SK-N-SH treated with all-trans-retinoic acid at 6 μM for 48 hours (cell line): ENCODE data around the gene TSPAN14.

Experiments
- ATAC-seq: fragments of 200-7000 bp; cut with Tn5 transposase; 3 replicates; pipeline ENCODE4 v1.9.1; 2020; ENCODE audit warnings: mild to moderate bottlenecking, moderate library complexity
- ARNTL ChIP-seq: fragments of 450-650 bp; formaldehyde crosslinking; IDR thresholded peaks from 2 replicates; pipeline ENCODE4 v1.5.0; 2020; ENCODE audit warnings: low read depth, mild to moderate bottlenecking, moderate library complexity, borderline replicate concordance
- BACH2 ChIP-seq: fragments of 250-450 bp; sonication (Bioruptor Pico); IDR thresholded peaks from 2 replicates; pipeline ENCODE4 v1.9.0; 2021; ENCODE audit warnings: mild to moderate bottlenecking, borderline replicate concordance
- CSDC2 ChIP-seq: fragments of 250-450 bp; sonication (Bioruptor Pico); IDR thresholded peaks from 2 replicates; pipeline ENCODE4 v1.5.0; 2020; ENCODE audit warnings: mild to moderate bottlenecking, moderate library complexity
- CSRNP3 ChIP-seq: fragments of 250-450 bp; sonication (Bioruptor Pico); IDR thresholded peaks from 2 replicates; pipeline ENCODE4 v1.5.1; 2021; ENCODE audit warnings: mild to moderate bottlenecking, moderate library complexity
- ESRRG ChIP-seq: fragments of 250-450 bp; sonication (Bioruptor Pico); IDR thresholded peaks from 2 replicates; pipeline ENCODE4 v1.6.1; 2021; ENCODE audit warnings: mild to moderate bottlenecking
- GLIS3 ChIP-seq: fragments of 250-450 bp; sonication (Bioruptor Pico); IDR thresholded peaks from 2 replicates; pipeline ENCODE4 v1.5.0; 2020; ENCODE audit warnings: mild to moderate bottlenecking, moderate library complexity
- ISL1 ChIP-seq: fragments of 250-450 bp; sonication (Bioruptor Pico); IDR thresholded peaks from 2 replicates; pipeline ENCODE4 v2.1.2; 2022; ENCODE audit warnings: mild to moderate bottlenecking, moderate library complexity
- OSR1 ChIP-seq: fragments of 250-450 bp; sonication (Bioruptor Pico); IDR thresholded peaks from 2 replicates; pipeline ENCODE4 v1.8.0; 2022; ENCODE audit warnings: moderate library complexity, mild to moderate bottlenecking, inconsistent platforms
- PATZ1 ChIP-seq: fragments of 250-450 bp; sonication (Bioruptor Pico); IDR thresholded peaks from 2 replicates; pipeline ENCODE4 v1.8.0; 2020; ENCODE audit warnings: mild to moderate bottlenecking, moderate library complexity, borderline replicate concordance
- POU6F1 ChIP-seq: fragments of 250-450 bp; sonication (Bioruptor Pico); IDR thresholded peaks from 2 replicates; pipeline ENCODE4 v1.8.0; 2021; ENCODE audit warnings: low read depth, mild to moderate bottlenecking, moderate library complexity, borderline replicate concordance
- RARB ChIP-seq: fragments of 250-450 bp; sonication (Bioruptor Pico); IDR thresholded peaks from 2 replicates; pipeline ENCODE4 v1.8.0; 2021; ENCODE audit warnings: mild to moderate bottlenecking, moderate library complexity
- SNAI2 ChIP-seq: fragments of 250-450 bp; sonication (Bioruptor Pico); IDR thresholded peaks from 2 replicates; pipeline ENCODE4 v1.5.0; 2020; ENCODE audit warnings: mild to moderate bottlenecking, moderate library complexity
- TCF4 ChIP-seq: fragments of 250-450 bp; sonication (Bioruptor Pico); IDR thresholded peaks from 2 replicates; pipeline ENCODE4 v1.8.0; 2021; ENCODE audit warnings: mild to moderate bottlenecking, moderate library complexity, borderline replicate concordance
- TOX ChIP-seq: fragments of 250-450 bp; sonication (Bioruptor Pico); IDR thresholded peaks from 2 replicates; pipeline ENCODE4 v1.8.0; 2021; ENCODE audit warnings: mild to moderate bottlenecking, moderate library complexity, borderline replicate concordance
- TSHZ2 ChIP-seq: fragments of 250-450 bp; sonication (Bioruptor Pico); IDR thresholded peaks from 2 replicates; pipeline ENCODE4 v1.5.0; 2020; ENCODE audit warnings: mild to moderate bottlenecking, moderate library complexity
- ZC3H10 ChIP-seq: fragments of 250-450 bp; sonication (Bioruptor Pico); IDR thresholded peaks from 2 replicates; pipeline ENCODE4 v1.5.1; 2021; ENCODE audit warnings: mild to moderate bottlenecking, moderate library complexity
- ZFP3 ChIP-seq: fragments of 250-450 bp; sonication (Bioruptor Pico); IDR thresholded peaks from 2 replicates; pipeline ENCODE4 v1.5.0; 2020; ENCODE audit warnings: mild to moderate bottlenecking, moderate library complexity
- ZFP30 ChIP-seq: fragments of 450-650 bp; formaldehyde crosslinking; IDR thresholded peaks from 2 replicates; pipeline ENCODE4 v1.5.0; 2022; ENCODE audit warnings: mild to moderate bottlenecking, moderate library complexity
- ZNF565 ChIP-seq: fragments of 450-650 bp; formaldehyde crosslinking; conservative IDR thresholded peaks from 2 replicates; pipeline ENCODE4 v1.5.0; 2020; ENCODE audit warnings: low read depth, mild to moderate bottlenecking, moderate library complexity
- ZNF70 ChIP-seq: fragments of 450-650 bp; formaldehyde crosslinking; IDR thresholded peaks from 2 replicates; pipeline ENCODE4 v1.5.0; 2020; ENCODE audit warnings: mild to moderate bottlenecking, moderate library complexity
- ZNF8 ChIP-seq: fragments of 450-650 bp; formaldehyde crosslinking; IDR thresholded peaks from 2 replicates; pipeline ENCODE4 v1.5.0; 2020; ENCODE audit warnings: mild to moderate bottlenecking, moderate library complexity

TSPAN14 gene

GRCh38 chr10:80405626-80406025 lies 48.5 kb upstream of the TSPAN14 start (continued):
- TF ChIP-seq PATZ1 (CRISPR knock-in tag) (no peak), ZFP30 (CRISPR knock-in tag) (no peak), GLIS3 (no peak), TCF4 (no peak), ESRRG (CRISPR knock-in tag) (no peak), CSRNP3 (CRISPR knock-in tag) (no peak)

- TF ChIP-seq TOX = no peak
- no peak for TF ChIP-seq ZFP30 (CRISPR knock-in tag)
- no peak for TF ChIP-seq CSDC2 (CRISPR knock-in tag)
- TF ChIP-seq POU6F1 = no peak
- no peak for TF ChIP-seq PATZ1 (CRISPR knock-in tag)
- no peak for TF ChIP-seq BACH2 (CRISPR knock-in tag)
- TF ChIP-seq ZNF70 (CRISPR knock-in tag) = no peak
- TF ChIP-seq ZFP3 = no peak
- no peak for TF ChIP-seq OSR1 (CRISPR knock-in tag)
- TF ChIP-seq GLIS3 = no peak
- no peak for TF ChIP-seq ZC3H10 (CRISPR knock-in tag)
- no peak for TF ChIP-seq ARNTL (CRISPR knock-in tag)
- no peak for TF ChIP-seq RARB (CRISPR knock-in tag)
- no peak for TF ChIP-seq TCF4
- TF ChIP-seq ISL1 (CRISPR knock-in tag) = no peak
- no peak for TF ChIP-seq CSRNP3 (CRISPR knock-in tag)
- TF ChIP-seq ZNF565 (CRISPR knock-in tag) = no peak
- no peak for TF ChIP-seq TSHZ2 (CRISPR knock-in tag)
- no peak for ATAC-seq
Measured at GRCh38 chr10:80406204-80406603, 47.9 kb upstream of the TSPAN14 start.

- ATAC-seq = peak; percentile 68
- no peak for TF ChIP-seq CSRNP3 (CRISPR knock-in tag)
- no peak for TF ChIP-seq SNAI2 (CRISPR knock-in tag)
- TF ChIP-seq ESRRG (CRISPR knock-in tag) = no peak
- no peak for TF ChIP-seq ZC3H10 (CRISPR knock-in tag)
- no peak for TF ChIP-seq RARB (CRISPR knock-in tag)
- TF ChIP-seq TOX = no peak
- no peak for TF ChIP-seq ZNF8 (CRISPR knock-in tag)
- no peak for TF ChIP-seq ZFP30 (CRISPR knock-in tag)
- TF ChIP-seq GLIS3 = no peak
- TF ChIP-seq PATZ1 (CRISPR knock-in tag) = no peak
- no peak for TF ChIP-seq ZFP3
- TF ChIP-seq ISL1 (CRISPR knock-in tag) = no peak
- TF ChIP-seq CSDC2 (CRISPR knock-in tag) = no peak
- no peak for TF ChIP-seq OSR1 (CRISPR knock-in tag)
Measured at GRCh38 chr10:80407812-80408241, 46.3 kb upstream of the TSPAN14 start.
